Stomach (tissue), 9 donors: Measurements from ENCODE around the gene VAV2. TPM values are rescaled to one million over a fixed set of nuclear protein-coding genes. Genes with fewer than 3 reads are reported as not detected.

Experiments used
- DNase-seq, 2 donors: peaks; one replicate each; pipeline versions ENCODE4 v3.0.0 to v3.0.0-alpha.2; 2013 to 2019
- H3K27ac ChIP-seq, 5 donors: fragments of 200-600 bp in 4 of 5; sonication (generic) in 4 of 5; one replicate each; pipeline ENCODE4 v1.5.1; 2013 to 2019; ENCODE audit warnings: mild to moderate bottlenecking in 1 of 5, moderate library complexity in 1 of 5
- H3K27me3 ChIP-seq, 3 donors: fragments of 200-600 bp; sonication (generic); one replicate each; pipeline ENCODE4 v1.5.1; 2017 to 2019; ENCODE audit warnings: mixed run types in 1 of 3
- H3K36me3 ChIP-seq, 4 donors: fragments of 200-600 bp; sonication (generic); 1 replicate in 3 of 4; 2 replicates in 1 of 4; pipeline ENCODE4 v1.5.1; 2016 to 2019
- H3K4me1 ChIP-seq, 4 donors: fragments of 200-600 bp; sonication (generic); one replicate each; pipeline ENCODE4 v1.5.1; 2016 to 2019
- H3K4me3 ChIP-seq, 4 donors: fragments of 200-600 bp; sonication (generic) in 3 of 4; one replicate each; pipeline ENCODE4 v1.5.1; 2016 to 2019; ENCODE audit warnings: mild to moderate bottlenecking in 1 of 4
- H3K9me3 ChIP-seq, 4 donors: fragments of 200-600 bp; sonication (generic); one replicate each; pipeline ENCODE4 v1.5.1; 2016 to 2019
- EP300 ChIP-seq: sonication (generic); formaldehyde crosslinking; IDR thresholded peaks from one replicate; pipeline ENCODE4 v1.6.1; 2017; ENCODE audit warnings: antibody characterized with exemption
- POLR2A ChIP-seq, 4 donors: fragments of 450-650 bp; IDR thresholded peaks; one replicate each; pipeline ENCODE4 v1.6.1; 2016; ENCODE audit warnings: antibody characterized with exemption in 4 of 4, control low read depth in 2 of 4, mild to moderate bottlenecking in 1 of 4, moderate library complexity in 1 of 4
- POLR2AphosphoS5 ChIP-seq, 3 donors: sonication (generic); formaldehyde crosslinking; IDR thresholded peaks; one replicate each; pipeline ENCODE4 v1.6.1; 2016; ENCODE audit warnings: antibody characterized with exemption in 3 of 3
- WGBS, 5 donors: extraction: QIAGEN DNeasy Blood & Tissue Kit in 3 of 5; methylation state at CpG; one replicate each; pipeline versions ENCODE4 v1.1.5 to v1.1.7; 2013 to 2018; 5-methylcytosine and 5-hydroxymethylcytosine counted together
- intact Hi-C: fragments of 100-400 bp; cut with DNase I; formaldehyde crosslinking; loops from one replicate; pipeline ENCODE4 v1.15.1; 2023; ENCODE audit warnings: low total_unique reads
- polyA plus RNA-seq, 3 donors: library from polyadenylated mRNA; stranded (reverse); fragments of 200-250 nt; gene quantifications; one replicate each; pipeline ENCODE4 v1.2.3, GENCODE V29; 2013
- total RNA-seq, 5 donors: library from RNA; depleted of rRNA; stranded (reverse); fragments of >200 nt; gene quantifications; one replicate each; pipeline versions ENCODE4 v1.1.0 to v1.2.3, GENCODE V29; 2014 to 2016
- TF ChIP-seq, protein P1 (sequence below), 7 experiments: fragments of 450-650 bp in 4 of 7; fragments of 200-600 bp in 3 of 7; sonication (generic) in 3 of 7; IDR thresholded peaks; one replicate each; pipeline ENCODE4 v1.5.1; 2016 to 2019; ENCODE audit warnings: antibody characterized with exemption in 7 of 7, control low read depth in 2 of 7, mild to moderate bottlenecking in 1 of 7
- donor health status: healthy with polysubstance abuse.
- donor health status: Bipolar disorder and iron deficiency.
- donor health status: healthy.

Gene VAV2
- total and polyA plus RNA-seq, 8 donors: 4.1 to 14.2 (median 7.0) TPM

DNA sequence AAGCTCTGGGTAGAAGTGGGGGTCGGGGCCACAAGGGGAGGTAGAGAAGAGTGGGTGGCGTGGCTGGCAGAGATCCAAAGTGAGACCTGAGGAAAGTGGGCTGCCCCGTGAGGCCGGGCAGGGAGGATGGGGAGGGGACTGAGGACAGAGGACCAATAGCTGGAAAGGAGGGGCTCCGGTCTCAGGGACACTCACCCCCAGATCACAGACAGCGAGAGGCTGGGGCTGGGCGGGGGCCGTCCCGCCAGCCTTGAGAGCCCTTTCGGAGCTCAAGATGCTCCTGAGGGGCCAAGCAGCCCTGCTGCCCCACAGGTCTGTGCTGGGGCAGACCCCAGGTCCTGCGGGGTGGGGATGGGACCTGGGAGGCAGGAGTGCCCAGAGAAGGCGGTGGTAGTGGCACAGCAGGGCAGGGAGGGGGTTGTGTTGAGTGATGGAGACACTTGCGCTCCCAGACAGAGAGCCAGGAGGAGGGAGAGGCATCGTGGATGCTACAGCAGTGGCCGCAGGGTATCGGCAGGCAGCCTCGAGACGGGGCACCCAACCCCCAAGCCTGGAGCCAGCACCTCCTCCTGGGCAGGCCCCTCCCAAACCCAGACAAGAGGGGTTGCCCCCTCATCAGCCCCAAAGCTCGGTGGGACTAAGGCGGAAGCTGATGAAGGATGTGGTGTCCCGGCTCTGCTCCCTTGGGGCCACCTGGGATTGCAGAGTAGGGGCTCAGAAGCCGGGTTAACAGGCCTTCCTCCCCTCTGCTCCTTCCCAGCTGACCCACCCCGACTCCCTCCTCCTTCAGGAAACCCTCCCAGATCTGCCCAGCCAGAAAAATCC lies 257.3 kb downstream of the VAV2 start:
- peak in 1 of 2 donors; percentile 22 for DNase-seq
- TF ChIP-seq, protein P1, sequence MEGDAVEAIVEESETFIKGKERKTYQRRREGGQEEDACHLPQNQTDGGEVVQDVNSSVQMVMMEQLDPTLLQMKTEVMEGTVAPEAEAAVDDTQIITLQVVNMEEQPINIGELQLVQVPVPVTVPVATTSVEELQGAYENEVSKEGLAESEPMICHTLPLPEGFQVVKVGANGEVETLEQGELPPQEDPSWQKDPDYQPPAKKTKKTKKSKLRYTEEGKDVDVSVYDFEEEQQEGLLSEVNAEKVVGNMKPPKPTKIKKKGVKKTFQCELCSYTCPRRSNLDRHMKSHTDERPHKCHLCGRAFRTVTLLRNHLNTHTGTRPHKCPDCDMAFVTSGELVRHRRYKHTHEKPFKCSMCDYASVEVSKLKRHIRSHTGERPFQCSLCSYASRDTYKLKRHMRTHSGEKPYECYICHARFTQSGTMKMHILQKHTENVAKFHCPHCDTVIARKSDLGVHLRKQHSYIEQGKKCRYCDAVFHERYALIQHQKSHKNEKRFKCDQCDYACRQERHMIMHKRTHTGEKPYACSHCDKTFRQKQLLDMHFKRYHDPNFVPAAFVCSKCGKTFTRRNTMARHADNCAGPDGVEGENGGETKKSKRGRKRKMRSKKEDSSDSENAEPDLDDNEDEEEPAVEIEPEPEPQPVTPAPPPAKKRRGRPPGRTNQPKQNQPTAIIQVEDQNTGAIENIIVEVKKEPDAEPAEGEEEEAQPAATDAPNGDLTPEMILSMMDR (IDR thresholded peaks at IDR 0.05): no peak
- TF ChIP-seq POLR2A (IDR thresholded peaks at IDR 0.05): no peak
- no peak for TF ChIP-seq POLR2AphosphoS5 (IDR thresholded peaks at IDR 0.05)
- TF ChIP-seq EP300: no peak
- no peaks in the 10 kb centered on the region for H3K9me3 ChIP-seq

DNA sequence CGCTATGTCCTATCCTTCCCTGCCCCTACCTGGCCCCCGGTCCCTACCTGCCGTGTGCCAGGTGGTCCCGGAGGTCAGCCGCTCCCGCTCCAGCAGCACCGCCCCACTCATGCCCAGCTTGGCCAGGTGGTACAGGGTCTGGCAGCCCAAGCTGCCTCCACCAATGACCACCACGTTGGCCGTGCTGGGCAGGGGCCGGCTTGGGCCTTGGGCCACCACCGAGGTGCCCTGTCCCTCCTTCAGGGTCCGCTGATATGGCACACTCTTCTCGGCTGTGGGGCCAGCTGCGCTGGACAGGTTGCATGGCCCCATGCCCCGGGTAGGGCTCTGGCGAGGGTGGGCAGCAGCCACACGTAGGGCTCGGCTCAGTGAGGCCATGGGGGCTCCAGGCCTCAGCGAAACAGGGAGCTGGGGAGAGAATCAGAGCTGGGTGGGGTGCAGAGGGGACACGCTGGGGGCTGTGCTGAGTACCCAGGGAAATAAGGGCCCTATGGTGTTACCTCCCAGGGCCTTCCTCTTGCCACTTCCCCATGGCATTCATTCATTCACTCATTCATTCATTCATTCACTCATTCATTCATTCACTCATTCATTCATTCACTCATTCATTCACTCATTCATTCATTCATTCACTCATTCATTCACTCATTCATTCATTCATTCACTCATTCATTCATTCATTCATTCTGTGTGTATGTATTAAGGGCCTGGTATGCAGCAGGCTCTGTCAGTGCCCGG lies 258.2 kb downstream of the VAV2 start:
- DNase-seq: peak in 1 of 2 donors; percentile 18
- Histone ChIP-seq H3K36me3 (no peaks in the 10 kb centered on the region), H3K27me3 (peaks cover 0 to 4% (median 0%) of the 10 kb centered on the region in 3 donors), H3K27ac (no peak overlapping the region), H3K9me3 (no peaks in the 10 kb centered on the region), H3K4me1 (peaks cover 15 to 22% (median 20%) of the 10 kb centered on the region in 4 donors), H3K4me3 (no peak overlapping the region)
- TF ChIP-seq POLR2A (IDR thresholded peaks at IDR 0.05) (no peak), EP300 (no peak), POLR2AphosphoS5 (IDR thresholded peaks at IDR 0.05) (no peak)
- TF ChIP-seq, protein P1 (IDR thresholded peaks at IDR 0.05): no peak
- intact Hi-C loops: no loop called here
- WGBS, 5 donors: 82 to 96% (median 83%) methylated on average over 2 to 21 of the region's 21 CpGs

More for the DNA sequence above, 257.3 kb downstream of the VAV2 start:
- Histone ChIP-seq H3K27ac (no peak overlapping the region), H3K4me1 (peaks cover 15 to 22% (median 20%) of the 10 kb centered on the region in 4 donors), H3K36me3 (no peaks in the 10 kb centered on the region), H3K27me3 (peaks cover 0 to 4% (median 0%) of the 10 kb centered on the region in 3 donors), H3K4me3 (no peak overlapping the region)
- WGBS, 5 donors: 75 to 84% (median 80%) methylated on average over 20 to 23 of the region's 23 CpGs
- intact Hi-C loops: no loop called here

- Histone ChIP-seq H3K27ac (no peak overlapping the region), H3K9me3 (no peaks in the 10 kb centered on the region), H3K27me3 (peaks cover 0 to 4% (median 0%) of the 10 kb centered on the region in 3 donors), H3K4me3 (no peak overlapping the region), H3K36me3 (no peaks in the 10 kb centered on the region), H3K4me1 (peaks cover 9 to 18% (median 17%) of the 10 kb centered on the region in 4 donors)
- TF ChIP-seq POLR2A (IDR thresholded peaks at IDR 0.05) (no peak), EP300 (no peak), POLR2AphosphoS5 (IDR thresholded peaks at IDR 0.05) (no peak)
- TF ChIP-seq, protein P1 (IDR thresholded peaks at IDR 0.05): no peak
- intact Hi-C loops: no loop called here
- 81 to 92% (median 88%) methylated on average over 4 of the region's 4 CpGs for WGBS, 5 donors
- DNase-seq: no peak
These were observed 258.7 kb downstream of the VAV2 start for GRCh38 chr9:133733421-133733795.

DNA sequence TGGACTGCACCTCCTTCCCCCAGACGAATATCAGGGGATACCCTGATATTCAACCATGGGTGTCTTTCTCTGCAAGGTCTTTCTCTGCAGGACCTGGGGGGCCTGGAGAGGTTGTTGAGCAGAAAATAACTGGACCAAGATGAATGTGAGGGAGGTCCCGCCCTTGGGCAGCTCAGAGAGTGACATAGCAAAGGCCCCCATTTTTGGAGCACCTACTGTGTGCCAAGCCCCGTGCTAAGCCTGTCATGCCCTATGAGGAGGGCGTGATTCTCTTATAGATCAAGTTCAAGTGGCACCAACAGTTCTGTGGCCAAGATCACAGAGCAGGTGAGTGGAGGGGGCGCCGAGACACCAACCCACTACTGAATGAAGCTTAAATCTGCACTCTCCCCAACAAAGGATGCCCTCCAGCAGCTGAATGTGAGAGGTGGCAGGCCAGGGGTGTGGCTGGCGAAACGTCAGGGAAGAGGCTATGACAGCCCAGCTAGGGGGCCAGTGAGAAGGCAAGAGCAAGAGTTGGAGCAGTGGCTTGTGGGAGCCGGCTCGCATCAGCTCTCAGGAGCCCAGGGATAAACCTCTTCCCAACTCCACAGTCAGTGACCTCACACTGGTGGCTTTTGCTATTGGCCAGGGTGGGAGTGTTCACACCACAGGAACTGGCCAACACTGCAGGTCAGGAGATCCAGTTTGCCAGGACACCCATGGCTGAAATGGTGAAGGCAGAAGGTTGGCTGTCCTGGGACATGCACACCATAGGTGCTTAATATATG lies 259.3 kb downstream of the VAV2 start:
- H3K36me3 ChIP-seq: no peaks in the 10 kb centered on the region
- WGBS, 5 donors: 72 to 80% (median 79%) methylated on average over 6 to 10 of the region's 10 CpGs
- H3K27me3 ChIP-seq: peaks cover 0 to 4% (median 0%) of the 10 kb centered on the region in 3 donors
- H3K27ac ChIP-seq: no peak overlapping the region
- peak in 1 of 2 donors; percentile 21 for DNase-seq
- H3K4me3 ChIP-seq: no peak overlapping the region
- intact Hi-C loops: no loop called here
- H3K4me1 ChIP-seq: peaks cover 5 to 12% (median 11%) of the 10 kb centered on the region in 4 donors
- no peaks in the 10 kb centered on the region for H3K9me3 ChIP-seq
- TF ChIP-seq POLR2A (IDR thresholded peaks at IDR 0.05): no peak
- TF ChIP-seq POLR2AphosphoS5 (IDR thresholded peaks at IDR 0.05): no peak
- TF ChIP-seq, protein P1 (IDR thresholded peaks at IDR 0.05): no peak
- TF ChIP-seq EP300: no peak
